OCI-LY3 (cell line): Measurements from ENCODE around the gene SYNDIG1L.

Source experiments
- H2AFZ ChIP-seq: fragments of 200-600, 300-600 bp; shearing (Covaris generic); 2 replicates; pipeline ENCODE4 v1.6.0; 2014; ENCODE audit warnings: antibody characterized with exemption, low read depth, low read length
- H3K27ac ChIP-seq: fragments of 200-600, 300-600 bp; sonication (generic); 2 replicates; pipeline ENCODE4 v1.5.1; 2014; ENCODE audit warnings: mild to moderate bottlenecking, low read length, moderate library complexity, mixed read lengths
- H3K27me3 ChIP-seq: fragments of 200-600, 300-600 bp; sonication (generic); 2 replicates; pipeline ENCODE4 v1.6.1; 2014; ENCODE audit warnings: low read depth, low read length, mixed read lengths
- H3K36me3 ChIP-seq: fragments of 200-600, 300-600 bp; sonication (generic); replicated peaks from 2 replicates; pipeline ENCODE3; 2014; ENCODE audit warnings: low read depth, low read length, mixed read lengths
- H3K4me1 ChIP-seq: fragments of 300-600, 200-600 bp; sonication (generic); 2 replicates; pipeline ENCODE4 v1.6.1; 2014; ENCODE audit warnings: low read length, mixed read lengths
- H3K4me2 ChIP-seq: fragments of 200-600, 300-600 bp; sonication (generic); 2 replicates; pipeline ENCODE4 v1.6.1; 2014; ENCODE audit warnings: low read length, mixed read lengths
- H3K4me3 ChIP-seq: fragments of 300-600, 200-600 bp; sonication (generic); 2 replicates; pipeline ENCODE4 v1.5.1; 2014; ENCODE audit warnings: antibody characterized with exemption, mild to moderate bottlenecking, low read length, moderate library complexity
- H3K79me2 ChIP-seq: fragments of 300-600, 200-600 bp; shearing (Covaris generic); 2 replicates; pipeline ENCODE4 v1.6.1; 2014; ENCODE audit warnings: mild to moderate bottlenecking, low read length, mixed read lengths
- H3K9ac ChIP-seq: fragments of 300-600, 200-600 bp; shearing (Covaris generic); 2 replicates; pipeline ENCODE4 v1.6.0; 2014; ENCODE audit warnings: mild to moderate bottlenecking, low read length, moderate library complexity
- H3K9me3 ChIP-seq: fragments of 200-600, 300-600 bp; shearing (Covaris generic); 2 replicates; pipeline ENCODE4 v1.6.1; 2014; ENCODE audit warnings: low read length, mixed read lengths; ENCODE audit not compliant: insufficient read depth
- H4K20me1 ChIP-seq: fragments of 200-600, 300-600 bp; sonication (generic); 2 replicates; pipeline ENCODE4 v1.6.1; 2016; ENCODE audit warnings: low read length, mixed read lengths; ENCODE audit not compliant: insufficient read depth
- CTCF ChIP-seq: fragments of 200-600, 300-600 bp; sonication (generic); IDR thresholded peaks from 2 replicates; pipeline ENCODE4 v1.5.1; 2014; ENCODE audit warnings: antibody characterized with exemption, low read length, low read depth
- EZH2phosphoT487 ChIP-seq: fragments of 200-600 bp; shearing (Covaris generic); IDR thresholded peaks from 2 replicates; pipeline ENCODE4 v1.6.1; 2018; ENCODE audit warnings: antibody characterized with exemption, mixed run types, low read depth

SYNDIG1L gene

GRCh38 chr14:74469548-74470518 is 43.8 kb upstream of the SYNDIG1L start:
- no peaks in the 10 kb centered on the region for H3K9me3 ChIP-seq
- no peak for TF ChIP-seq CTCF
- TF ChIP-seq EZH2phosphoT487, result no peak
- no peak overlapping the region for H3K4me2 ChIP-seq
- H3K27ac ChIP-seq, result no peak overlapping the region
- no peaks in the 10 kb centered on the region for H4K20me1 ChIP-seq
- no peaks in the 10 kb centered on the region for H3K79me2 ChIP-seq
- no peak overlapping the region for H2AFZ ChIP-seq
- H3K4me3 ChIP-seq, result no peak overlapping the region
- no peak overlapping the region for H3K9ac ChIP-seq
- peaks cover 4% of the 10 kb centered on the region; the same call in 1 of the 2 replicates for H3K4me1 ChIP-seq
- H3K27me3 ChIP-seq, result no peaks in the 10 kb centered on the region
- peaks cover 5% of the 10 kb centered on the region for H3K36me3 ChIP-seq

- H3K9ac ChIP-seq, result no peak overlapping the region
- H3K4me3 ChIP-seq, result no peak overlapping the region
- no peak overlapping the region for H2AFZ ChIP-seq
- no peaks in the 10 kb centered on the region for H4K20me1 ChIP-seq
- peaks cover 4% of the 10 kb centered on the region; the same call in 1 of the 2 replicates for H3K4me1 ChIP-seq
- no peak for TF ChIP-seq EZH2phosphoT487
- H3K36me3 ChIP-seq, result peaks cover 2% of the 10 kb centered on the region
- no peaks in the 10 kb centered on the region for H3K9me3 ChIP-seq
- no peak overlapping the region for H3K27ac ChIP-seq
- no peak overlapping the region for H3K4me2 ChIP-seq
- H3K79me2 ChIP-seq, result no peaks in the 10 kb centered on the region
- H3K27me3 ChIP-seq, result peaks cover 8% of the 10 kb centered on the region; the same call in 1 of the 2 replicates
Measured at GRCh38 chr14:74468513-74468912, 42.5 kb upstream of the SYNDIG1L start.

GRCh38 chr14:74465335-74465734 is 39.3 kb upstream of the SYNDIG1L start:
- Histone ChIP-seq H3K9ac (no peak overlapping the region), H3K36me3 (no peaks in the 10 kb centered on the region), H4K20me1 (no peaks in the 10 kb centered on the region), H3K4me1 (no peaks in the 10 kb centered on the region), H3K9me3 (no peaks in the 10 kb centered on the region), H3K4me3 (no peak overlapping the region), H3K4me2 (no peak overlapping the region), H2AFZ (no peak overlapping the region), H3K27ac (no peak overlapping the region), H3K79me2 (no peaks in the 10 kb centered on the region), H3K27me3 (peaks cover 13% of the 10 kb centered on the region; the same call in 1 of the 2 replicates)
- TF ChIP-seq CTCF, result no peak
- TF ChIP-seq EZH2phosphoT487, result no peak

GRCh38 chr14:74464785-74465184 is 38.8 kb upstream of the SYNDIG1L start:
- Histone ChIP-seq H3K9me3 (no peaks in the 10 kb centered on the region), H3K4me1 (no peaks in the 10 kb centered on the region), H3K36me3 (no peaks in the 10 kb centered on the region), H3K27me3 (peaks cover 13% of the 10 kb centered on the region; the same call in 1 of the 2 replicates), H4K20me1 (no peaks in the 10 kb centered on the region), H3K27ac (no peak overlapping the region), H3K4me3 (no peak overlapping the region), H2AFZ (no peak overlapping the region), H3K79me2 (no peaks in the 10 kb centered on the region), H3K9ac (no peak overlapping the region), H3K4me2 (no peak overlapping the region)
- TF ChIP-seq CTCF (no peak), EZH2phosphoT487 (no peak)
